GM03348 (cell line): ENCODE measurements around the gene CBL.
"Not testable (repeated sequence)": the region's sequence is repeated elsewhere in the genome, so short reads cannot be mapped to it uniquely, and the experiment has no call there.

Experiments
- DNase-seq: peaks from one replicate; pipeline ENCODE4 v3.0.0; 2012; ENCODE audit warnings: low spot score

Gene CBL

GRCh38 chr11:119210050-119210449 lies 3.9 kb downstream of the CBL start:
- no peak for DNase-seq

- DNase-seq, result peak; percentile 76
These were observed 12.2 kb downstream of the CBL start for GRCh38 chr11:119218141-119218878.

- DNase-seq, result peak; percentile 72
These were observed 16.2 kb downstream of the CBL start for GRCh38 chr11:119222308-119222707.

- no peak for DNase-seq
These were observed 16.8 kb downstream of the CBL start for GRCh38 chr11:119222891-119223290.

- DNase-seq, result peak; percentile 24
These were observed 17.7 kb downstream of the CBL start for GRCh38 chr11:119223856-119224255.

- DNase-seq, result not testable (repeated sequence)
These were observed 22.6 kb downstream of the CBL start for GRCh38 chr11:119228535-119229287.

- DNase-seq, result no peak
These were observed 23.1 kb downstream of the CBL start for GRCh38 chr11:119229288-119229672.

- no peak for DNase-seq
These were observed 23.6 kb downstream of the CBL start for GRCh38 chr11:119229741-119230140.

- DNase-seq, result no peak
These were observed 30.4 kb downstream of the CBL start for GRCh38 chr11:119236490-119236889.

GRCh38 chr11:119236891-119237290 lies 30.8 kb downstream of the CBL start:
- DNase-seq, result no peak

- no peak for DNase-seq
These were observed 31.4 kb downstream of the CBL start for GRCh38 chr11:119237515-119237914.

GRCh38 chr11:119248750-119249670 lies 42.9 kb downstream of the CBL start:
- no peak for DNase-seq

- no peak for DNase-seq
These were observed 43.5 kb downstream of the CBL start for GRCh38 chr11:119249671-119250010.

- no peak for DNase-seq
These were observed 45.0 kb downstream of the CBL start for GRCh38 chr11:119251114-119251513.

- DNase-seq, result no peak
These were observed 48.1 kb downstream of the CBL start for GRCh38 chr11:119254239-119254638.

- DNase-seq, result no peak
These were observed 52.0 kb downstream of the CBL start for GRCh38 chr11:119258180-119258579.

GRCh38 chr11:119258983-119259382 lies 52.8 kb downstream of the CBL start:
- no peak for DNase-seq

GRCh38 chr11:119262668-119263351 lies 56.7 kb downstream of the CBL start:
- DNase-seq, result peak; percentile 24

GRCh38 chr11:119263352-119263940 lies 57.3 kb downstream of the CBL start:
- DNase-seq, result no peak

GRCh38 chr11:119266063-119266462 lies 59.9 kb downstream of the CBL start:
- DNase-seq, result no peak

- DNase-seq, result no peak
These were observed 60.5 kb downstream of the CBL start for GRCh38 chr11:119266517-119267255.
